HG02938 (cell line): ENCODE data around the gene MYBPC2.

Experiments
- ATAC-seq: cut with Tn5 transposase; IDR thresholded peaks from one replicate; pipeline ENCODE4 v1.9.1; 2021; ENCODE audit warnings: mild to moderate bottlenecking, moderate library complexity; ENCODE audit not compliant: unreplicated experiment

The MYBPC2 gene

GRCh38 chr19:50478901-50479715 lies 46.4 kb downstream of the MYBPC2 start:
- ATAC-seq, result no peak

GRCh38 chr19:50479761-50480251 lies 47.1 kb downstream of the MYBPC2 start:
- ATAC-seq, result no peak

- no peak for ATAC-seq
These were observed 47.8 kb downstream of the MYBPC2 start for GRCh38 chr19:50480281-50481111.

DNA sequence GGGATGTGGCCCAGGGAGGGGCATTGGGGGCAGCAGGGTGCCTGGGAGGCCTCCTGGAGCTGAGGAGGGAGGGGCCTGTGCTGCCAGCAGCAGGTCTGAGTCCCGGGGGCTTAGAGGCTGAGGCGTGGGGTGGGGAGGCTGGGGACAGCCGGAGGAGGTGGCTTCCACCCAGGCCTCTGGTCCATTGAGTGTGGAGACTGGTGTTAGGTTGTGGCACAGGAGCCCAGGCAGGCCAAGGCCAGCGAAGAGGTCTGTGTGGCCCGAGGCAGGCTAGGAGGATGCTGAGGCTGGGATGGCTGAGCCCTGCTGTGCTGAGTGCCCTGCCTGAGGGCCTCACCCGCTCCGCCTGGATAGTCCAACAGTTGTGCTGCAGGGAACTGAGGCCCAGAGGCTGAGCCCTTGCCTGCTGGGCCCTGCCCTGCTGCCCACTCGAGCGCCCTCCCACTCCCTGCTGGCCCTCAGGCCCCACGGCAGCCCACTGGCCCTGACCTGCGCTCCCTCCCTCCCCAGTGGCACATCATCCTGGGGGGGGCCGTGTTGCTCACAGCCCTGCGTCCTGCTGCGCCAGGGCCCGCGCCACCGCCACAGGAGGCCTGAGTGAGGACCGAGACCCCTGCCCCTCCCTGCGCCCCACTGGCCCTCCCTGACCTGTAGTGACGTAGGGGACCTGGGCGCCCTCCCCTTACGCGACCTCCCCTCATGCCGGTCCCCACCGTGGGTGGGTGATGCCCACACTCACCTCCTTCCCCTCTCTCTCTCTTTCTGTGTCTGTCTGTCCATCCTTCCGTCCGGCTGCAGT lies 48.9 kb downstream of the MYBPC2 start:
- ATAC-seq, result no peak

- no peak for ATAC-seq
These were observed 49.7 kb downstream of the MYBPC2 start for GRCh38 chr19:50482271-50482855.

GRCh38 chr19:50482916-50483315 lies 50.2 kb downstream of the MYBPC2 start:
- no peak for ATAC-seq

DNA sequence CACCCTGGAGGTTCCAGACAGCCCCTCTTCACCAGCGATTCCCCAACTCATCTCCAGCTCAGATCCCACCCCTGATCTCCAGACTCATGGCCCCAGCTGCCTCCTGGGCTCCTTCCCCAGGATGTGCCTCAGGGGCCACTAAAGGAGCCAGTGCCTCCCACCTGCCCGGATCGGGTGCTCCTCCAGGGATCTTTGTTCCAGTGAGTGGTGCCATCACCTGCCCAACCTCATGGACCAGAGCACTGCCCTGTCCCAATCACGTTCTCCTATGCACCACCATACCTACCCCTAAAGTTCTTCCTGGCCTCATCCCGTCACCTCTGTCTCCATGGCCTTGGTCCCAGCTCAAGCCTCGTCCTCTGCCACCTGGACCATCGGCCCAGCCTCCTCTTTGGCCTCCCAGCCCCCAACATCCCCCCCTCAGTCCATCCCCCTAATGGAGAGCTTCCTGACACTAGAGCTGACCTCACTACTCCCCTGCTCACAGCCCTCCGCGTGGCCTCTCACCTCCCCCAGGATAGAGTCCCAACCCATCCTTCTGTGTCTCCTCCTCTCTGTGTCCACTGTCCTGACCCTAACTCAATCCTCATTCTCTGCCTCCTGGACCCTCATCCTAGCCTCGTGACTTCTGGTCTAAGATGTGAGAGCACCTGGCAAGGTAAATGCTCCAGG lies 52.7 kb downstream of the MYBPC2 start:
- no peak for ATAC-seq

DNA sequence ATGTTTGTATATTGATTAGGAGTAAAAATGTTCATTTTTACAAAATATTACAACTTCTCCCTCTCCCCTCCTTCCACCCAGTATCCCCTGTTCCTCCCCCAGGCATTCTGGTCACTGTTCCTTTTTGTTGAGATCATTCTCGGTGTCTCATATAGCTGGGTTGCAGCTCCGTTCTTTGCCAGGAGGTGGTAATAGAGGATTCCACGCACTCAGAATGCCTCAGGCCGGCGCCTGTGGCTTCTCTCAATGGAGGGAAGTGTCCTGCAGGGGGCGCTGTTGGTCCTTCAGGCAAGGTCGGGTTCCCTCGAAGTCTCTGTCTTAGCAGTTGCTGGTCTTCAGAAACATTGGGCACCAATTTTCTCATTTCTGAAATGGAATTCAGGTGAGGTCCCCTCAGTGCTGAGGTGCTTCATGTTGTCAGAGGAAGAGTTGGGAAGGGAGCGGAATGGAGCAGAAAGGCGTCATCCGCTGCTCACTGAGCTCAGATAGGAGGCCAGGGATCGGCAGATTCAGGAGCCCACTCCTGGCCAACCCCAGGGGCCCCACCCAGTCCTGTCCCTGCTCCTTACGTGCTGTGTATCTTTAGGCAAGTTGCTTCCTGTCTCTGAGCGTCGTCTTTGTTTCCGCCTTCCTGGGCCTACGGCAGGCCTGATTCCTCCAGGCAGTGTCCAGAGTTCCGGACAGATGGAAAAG lies 54.3 kb downstream of the MYBPC2 start:
- ATAC-seq, result no peak

DNA sequence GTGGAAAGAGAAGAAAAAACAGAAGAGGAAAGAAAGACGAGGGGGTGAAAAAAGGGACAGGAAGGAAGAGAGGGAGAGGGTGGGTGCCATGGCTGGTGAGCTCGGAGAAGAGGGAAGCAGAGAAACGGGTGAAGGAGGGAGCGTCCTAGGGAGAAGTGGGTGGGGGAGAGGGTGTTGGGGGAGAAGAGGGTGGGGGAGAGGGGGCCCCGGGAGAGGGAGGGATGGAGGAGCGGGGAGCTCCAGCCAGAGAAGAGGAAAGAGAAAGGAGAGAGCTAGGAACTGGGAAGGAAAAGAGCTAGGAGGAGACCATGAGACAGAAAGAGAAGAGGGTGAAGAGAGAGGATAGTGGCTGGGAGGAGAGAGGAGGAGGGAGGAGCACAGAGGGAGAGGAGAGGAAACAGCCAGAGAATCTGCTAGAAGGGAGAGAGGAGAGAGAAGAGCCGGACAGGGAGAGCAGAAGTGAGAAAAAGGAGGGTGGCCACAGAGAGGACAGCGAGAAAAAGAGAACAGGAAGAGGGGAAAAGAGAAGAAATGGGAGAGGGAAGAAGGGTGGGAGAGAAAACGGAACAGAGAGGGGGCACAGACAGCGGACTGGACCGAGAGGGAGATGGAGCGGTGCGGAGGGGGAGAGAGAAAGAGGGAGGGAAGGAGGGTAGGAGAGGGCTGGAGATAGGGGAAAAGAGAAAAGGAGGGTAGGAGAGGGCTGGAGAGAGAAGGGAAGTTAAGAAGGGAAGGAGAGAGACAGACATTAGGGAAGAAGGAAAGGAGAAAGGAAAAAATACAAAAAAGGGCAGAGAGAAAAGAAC lies 55.9 kb downstream of the MYBPC2 start:
- no peak for ATAC-seq

DNA sequence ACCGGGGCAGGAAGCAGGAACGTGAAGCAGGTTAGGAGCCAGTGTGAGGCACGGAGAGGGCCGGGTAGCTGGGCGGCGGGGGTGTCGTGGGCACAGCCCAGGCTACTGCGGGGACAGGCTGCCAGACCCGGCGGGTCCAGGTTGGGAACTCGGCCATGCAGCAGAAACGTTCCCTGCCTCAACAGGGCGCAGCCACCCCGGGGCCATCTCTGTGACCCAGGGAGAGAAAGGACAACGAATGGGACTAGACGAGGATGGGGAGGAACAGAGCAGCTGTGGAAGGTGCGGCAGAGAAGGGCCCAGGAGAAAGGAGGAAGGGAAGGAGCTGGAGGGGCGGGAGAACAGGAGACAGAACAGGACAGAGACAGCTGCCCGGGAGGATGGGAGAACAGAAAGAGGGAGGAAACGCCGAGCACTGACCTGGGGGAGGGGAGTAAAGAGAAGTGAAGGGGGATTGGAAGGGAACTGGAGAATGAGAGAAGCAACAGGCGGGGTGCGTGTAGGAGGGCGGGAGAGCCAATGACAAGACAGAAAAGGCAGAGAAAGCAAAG lies 56.8 kb downstream of the MYBPC2 start:
- no peak for ATAC-seq

DNA sequence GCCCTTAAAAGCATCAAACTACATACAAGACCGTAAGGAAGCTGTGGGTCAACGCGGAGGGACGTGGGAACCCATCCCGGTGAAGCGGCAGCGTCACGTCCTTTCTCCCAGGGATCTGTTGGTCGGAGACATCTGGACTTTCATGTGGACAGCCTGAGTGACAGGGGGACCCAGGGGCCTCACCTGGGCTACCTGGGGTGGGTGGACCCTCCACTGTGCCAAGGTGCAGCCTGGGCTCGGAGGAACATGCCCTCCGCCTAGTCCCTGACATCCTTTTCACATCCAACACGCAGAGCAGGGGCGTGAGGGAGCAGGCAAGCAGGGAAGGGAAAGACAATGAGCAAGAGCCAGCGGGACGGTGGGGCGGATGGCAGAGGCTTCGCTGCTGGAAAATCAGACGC lies 57.7 kb downstream of the MYBPC2 start:
- no peak for ATAC-seq

DNA sequence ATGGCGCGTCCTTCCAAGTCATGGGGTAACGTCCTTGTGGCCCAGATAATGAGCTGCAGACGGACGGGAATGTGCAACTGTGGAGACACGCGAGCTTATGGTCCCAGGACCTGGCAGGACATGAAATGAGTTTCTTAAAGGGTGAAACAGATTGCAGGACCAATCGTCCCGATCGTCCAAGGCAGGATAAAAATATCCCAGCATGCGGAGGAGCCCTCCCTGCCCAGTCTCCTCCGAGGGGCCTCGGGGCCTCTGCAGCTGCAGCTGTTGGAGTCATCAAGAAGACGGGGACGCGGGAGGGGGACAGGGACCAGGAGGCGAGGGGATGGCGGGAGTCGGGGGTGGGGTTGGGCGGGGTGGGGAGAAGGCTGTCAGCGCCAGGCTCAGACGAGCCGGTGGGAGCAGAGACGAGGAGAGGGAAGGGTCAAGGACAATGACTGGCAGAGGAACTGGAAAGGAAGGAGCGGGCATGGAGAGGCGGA lies 58.3 kb downstream of the MYBPC2 start:
- no peak for ATAC-seq

- ATAC-seq, result no peak
These were observed 59.8 kb downstream of the MYBPC2 start for GRCh38 chr19:50492303-50493052.

DNA sequence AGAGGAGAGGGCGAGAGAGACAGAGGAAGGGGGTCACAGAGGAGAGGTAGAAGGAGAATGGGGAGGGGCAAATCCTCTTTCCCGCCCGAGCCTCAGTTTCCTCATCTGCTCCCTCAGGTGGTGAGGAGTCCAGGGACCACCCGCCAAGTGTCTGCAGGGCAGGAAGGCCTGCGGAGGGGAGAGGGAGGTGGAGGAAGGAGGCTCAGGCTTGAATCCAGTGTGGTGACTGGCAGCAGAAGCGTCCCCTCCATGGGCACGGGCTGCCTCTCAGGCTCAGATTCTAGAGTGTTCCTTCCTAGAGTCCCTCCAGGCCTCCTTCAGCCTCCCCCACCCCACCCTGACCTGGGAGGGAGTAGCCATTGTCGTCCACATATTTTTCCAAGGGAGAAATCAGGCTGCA lies 60.5 kb downstream of the MYBPC2 start:
- ATAC-seq, result no peak

DNA sequence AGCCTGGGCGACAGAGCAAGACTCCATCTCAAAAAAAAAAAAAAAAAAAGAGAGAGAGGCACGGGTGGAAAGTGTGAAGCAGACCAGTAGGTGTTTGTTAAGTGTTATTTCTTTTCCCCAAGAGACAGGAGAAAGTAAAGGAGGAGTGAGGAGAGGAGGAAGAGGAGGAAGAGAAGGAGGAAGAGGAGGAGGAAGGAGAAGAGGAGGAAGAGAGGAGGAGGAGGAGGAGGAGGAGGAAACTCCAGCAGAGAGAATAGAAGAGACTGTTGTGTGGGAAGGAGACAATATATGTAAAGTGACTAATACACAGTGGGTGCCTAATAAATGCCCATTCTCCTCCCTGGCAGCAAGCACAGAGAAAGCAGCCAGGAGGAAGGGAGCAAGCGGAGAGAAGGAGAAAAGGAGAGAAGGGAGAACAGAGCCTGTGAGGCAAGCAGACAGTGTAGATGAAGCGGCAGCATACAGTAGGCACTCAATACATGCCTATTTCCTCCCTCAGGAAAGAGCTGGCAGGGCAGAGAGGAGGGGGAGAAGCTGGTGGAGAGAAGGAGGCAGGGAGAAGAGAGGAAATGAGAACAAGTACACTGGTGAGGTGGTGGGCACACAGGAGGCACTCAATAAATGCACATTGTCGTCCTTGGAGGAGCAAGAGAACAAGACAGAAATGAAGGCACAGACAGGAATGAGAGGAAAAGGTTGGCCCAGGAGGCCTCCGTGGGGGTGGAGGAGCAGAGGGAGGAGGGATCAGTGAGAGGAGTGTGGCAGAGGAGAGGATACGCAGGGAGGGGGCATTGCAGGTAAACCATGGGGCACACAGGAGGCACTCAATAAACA lies 61.7 kb downstream of the MYBPC2 start:
- ATAC-seq, result no peak

DNA sequence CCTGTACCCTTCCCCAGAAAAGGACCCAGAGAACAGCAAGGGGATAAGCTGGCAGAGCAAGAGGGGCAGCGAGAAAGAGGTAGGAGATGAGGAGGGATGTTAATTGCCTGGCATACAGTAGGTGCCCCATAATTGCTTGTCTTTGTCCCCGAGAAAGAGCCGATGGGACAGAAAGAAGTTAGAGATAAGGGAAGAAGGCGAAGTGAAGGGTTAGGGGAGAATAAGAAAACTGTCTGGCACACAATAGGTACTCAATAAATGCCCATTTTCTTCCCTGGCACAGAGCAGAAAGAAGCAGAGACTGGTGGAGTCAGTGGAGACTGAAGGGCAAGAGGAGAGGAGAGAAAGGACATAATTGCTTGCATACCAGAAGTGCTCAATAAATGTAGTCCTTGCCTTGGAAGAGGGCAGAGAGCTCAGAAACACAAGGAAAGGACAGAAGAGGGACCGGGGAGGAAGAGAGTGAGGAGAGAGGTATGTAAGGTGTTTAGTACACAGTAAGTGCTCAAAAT lies 62.4 kb downstream of the MYBPC2 start:
- no peak for ATAC-seq
